Ammon's horn (tissue), 1 donor: ENCODE measurements around the gene ZBTB24.
"Not testable (repeated sequence)": the region's sequence is repeated elsewhere in the genome, so short reads cannot be mapped to it uniquely, and the experiment has no call there.

Source experiments
- DNase-seq: peaks from one replicate; pipeline ENCODE4 v3.0.0-alpha.2; 2016; ENCODE audit warnings: low spot score

Gene ZBTB24

GRCh38 chr6:109482905-109483734 is at the start of gene ZBTB24:
Gene ZBTB24, minus strand, starts transcription at chr6:109483219. Its CDS starts 1,193 bp downstream, at chr6:109482026.
- peak; percentile 93 for DNase-seq

- no peak for DNase-seq
Measured at GRCh38 chr6:109531446-109531845, 48.4 kb upstream of the ZBTB24 start.

GRCh38 chr6:109527989-109528388 is 45.0 kb upstream of the ZBTB24 start:
- DNase-seq, result no peak

GRCh38 chr6:109526905-109527628 is 44.0 kb upstream of the ZBTB24 start:
- peak; percentile 83 for DNase-seq

- DNase-seq, result no peak
Measured at GRCh38 chr6:109524129-109524528, 41.1 kb upstream of the ZBTB24 start.

GRCh38 chr6:109523478-109523877 is 40.5 kb upstream of the ZBTB24 start:
- no peak for DNase-seq

GRCh38 chr6:109521080-109521479 is 38.1 kb upstream of the ZBTB24 start:
- DNase-seq, result no peak

GRCh38 chr6:109519647-109520046 is 36.6 kb upstream of the ZBTB24 start:
- DNase-seq, result not testable (repeated sequence)

GRCh38 chr6:109516929-109517328 is 33.9 kb upstream of the ZBTB24 start:
- DNase-seq, result no peak

- no peak for DNase-seq
Measured at GRCh38 chr6:109515781-109516409, 32.9 kb upstream of the ZBTB24 start.

GRCh38 chr6:109514946-109515345 is 31.9 kb upstream of the ZBTB24 start:
- no peak for DNase-seq

GRCh38 chr6:109513571-109514071 is 30.6 kb upstream of the ZBTB24 start:
- DNase-seq, result no peak

- no peak for DNase-seq
Measured at GRCh38 chr6:109512271-109512817, 29.3 kb upstream of the ZBTB24 start.

- no peak for DNase-seq
Measured at GRCh38 chr6:109511832-109512231, 28.8 kb upstream of the ZBTB24 start.

GRCh38 chr6:109510358-109510757 is 27.3 kb upstream of the ZBTB24 start:
- no peak for DNase-seq

- DNase-seq, result no peak
Measured at GRCh38 chr6:109508166-109508860, 25.3 kb upstream of the ZBTB24 start.

- DNase-seq, result no peak
Measured at GRCh38 chr6:109507490-109508072, 24.6 kb upstream of the ZBTB24 start.

GRCh38 chr6:109506841-109507240 is 23.8 kb upstream of the ZBTB24 start:
- DNase-seq, result no peak

- no peak for DNase-seq
Measured at GRCh38 chr6:109506314-109506713, 23.3 kb upstream of the ZBTB24 start.

- no peak for DNase-seq
Measured at GRCh38 chr6:109503327-109504224, 20.6 kb upstream of the ZBTB24 start.
